Smooth muscle cell of the umbilical artery (primary cell): ENCODE data around the gene TBC1D3I. TPM values are rescaled to one million over a fixed set of nuclear protein-coding genes. Genes with fewer than 3 reads are reported as not detected.

Experiments
- total RNA-seq: library from RNA; depleted of rRNA; stranded (reverse); fragments of >200 nt; gene quantifications from 2 replicates; pipeline ENCODE4 v1.2.3, GENCODE V29; 2014

The TBC1D3I gene
- total RNA-seq = 0.18 TPM in 1 of 2 replicates, not detected in the other

GRCh38 chr17:36264470-36264869, at the start of gene TBC1D3I:
Gene TBC1D3I, minus strand, starts transcription at chr17:36264570. Its CDS starts 1,585 bp downstream, at chr17:36262985.

DNA sequence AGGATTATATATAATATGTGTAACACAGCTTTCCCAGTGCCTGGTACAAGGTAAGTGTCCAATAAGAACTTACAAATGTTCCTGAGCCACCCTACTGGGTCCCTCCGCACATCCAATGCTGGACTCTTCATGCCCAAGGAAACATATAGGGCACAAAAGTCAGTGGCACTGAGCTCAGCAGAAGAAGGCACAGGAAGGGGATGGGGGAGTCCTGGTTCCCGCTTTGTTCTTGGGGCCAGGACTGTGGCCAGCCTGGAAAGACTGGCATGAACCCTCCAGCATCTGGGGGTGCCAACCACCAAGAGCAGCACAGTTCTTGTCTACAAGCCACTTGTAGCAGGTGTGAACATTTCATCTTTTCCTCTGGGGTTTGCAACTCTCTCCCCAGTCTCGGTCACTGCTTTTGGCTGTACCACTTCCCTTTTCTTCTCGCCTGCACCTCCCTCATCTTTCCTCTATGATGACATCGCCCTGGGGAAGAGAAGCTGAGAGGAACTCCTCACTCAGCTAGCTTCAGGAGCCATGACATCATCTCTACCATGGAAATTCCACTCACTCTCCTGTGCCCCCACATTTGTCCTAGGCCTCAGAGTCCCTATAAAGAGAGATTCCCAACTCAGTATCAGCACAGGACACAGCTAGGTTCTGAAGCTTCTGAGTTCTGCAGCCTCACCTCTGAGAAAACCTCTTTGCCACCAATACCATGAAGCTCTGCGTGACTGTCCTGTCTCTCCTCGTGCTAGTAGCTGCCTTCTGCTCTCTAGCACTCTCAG, 53.7 kb downstream of the TBC1D3I start, which contains the start of gene CCL4L2:
TSS of gene CCL4L2 (plus strand) at position 625 of the 773 bp plus-strand sequence.

Other genes starting within 250 kb of the TBC1D3I start
- not detected in 2 replicates for gene CCL23, start 246.6 kb downstream of the TBC1D3I start, total RNA-seq
- gene CCL18, start 200.3 kb downstream of the TBC1D3I start, total RNA-seq = not detected in 2 replicates
- not detected in 2 replicates for gene CCL3, start 174.4 kb downstream of the TBC1D3I start, total RNA-seq
- not detected in 2 replicates for gene CCL4, start 160.7 kb downstream of the TBC1D3I start, total RNA-seq
- 0.89 and 0.92 TPM in 2 replicates for gene TBC1D3B, start 87.9 kb downstream of the TBC1D3I start, total RNA-seq
- not detected in 2 replicates for gene CCL3L1, start 67.8 kb downstream of the TBC1D3I start, total RNA-seq
- gene CCL4L2, start 53.5 kb downstream of the TBC1D3I start, total RNA-seq = not detected in 2 replicates
- not detected in 2 replicates for gene TBC1D3G, start 59.3 kb upstream of the TBC1D3I start, total RNA-seq
- not detected in 2 replicates for gene TBC1D3H, start 123.9 kb upstream of the TBC1D3I start, total RNA-seq
- 12.9 and 25.2 TPM in 2 replicates for gene ZNHIT3, start 222.1 kb upstream of the TBC1D3I start, total RNA-seq